Activated T-cell treated with anti-CD3 and anti-CD28 coated beads, Interleukin-2, amount 50 U/mL, for 1 hour (primary cell): ENCODE measurements around the gene PDSS2.

Source experiments
- DNase-seq: peaks from one replicate; pipeline ENCODE4 v3.0.0-alpha.2; 2020

Gene PDSS2

DNA sequence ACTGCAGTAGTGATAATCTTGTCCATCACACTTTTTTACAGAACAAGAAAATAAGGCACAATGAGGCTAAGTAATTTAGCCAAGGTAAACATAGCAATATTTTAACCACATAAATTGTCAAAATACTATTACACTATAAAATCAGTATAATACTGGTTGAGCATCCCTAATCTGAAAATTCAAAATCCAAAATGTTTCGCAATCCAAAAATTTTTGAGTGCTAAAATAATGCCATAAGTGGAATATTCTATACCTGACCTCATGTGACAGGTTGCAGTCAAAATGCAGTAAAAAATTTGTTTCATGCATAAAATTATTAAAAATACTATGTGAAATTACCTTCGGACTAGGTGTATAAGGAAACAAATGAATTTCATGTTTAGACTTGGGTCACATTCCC lies 101.5 kb downstream of the PDSS2 start:
- no peak for DNase-seq

DNA sequence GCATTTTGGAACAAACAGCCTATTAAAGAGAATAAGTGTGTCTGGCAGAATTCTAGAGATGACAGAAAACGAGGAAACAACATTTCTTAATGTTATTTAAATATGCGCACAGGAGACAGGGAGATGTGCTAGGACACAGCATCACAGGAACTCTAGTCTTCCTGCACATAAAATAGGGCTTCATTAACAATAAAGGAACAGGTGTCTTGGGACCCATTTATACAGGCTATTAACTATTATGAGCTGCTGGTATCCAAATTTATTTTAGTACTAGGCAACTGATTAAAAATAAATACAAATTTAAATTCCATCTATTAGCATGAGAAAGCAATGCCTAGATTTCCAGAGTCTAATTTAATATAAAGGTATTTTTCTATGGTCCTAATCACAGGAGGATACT lies 102.3 kb downstream of the PDSS2 start:
- no peak for DNase-seq

DNA sequence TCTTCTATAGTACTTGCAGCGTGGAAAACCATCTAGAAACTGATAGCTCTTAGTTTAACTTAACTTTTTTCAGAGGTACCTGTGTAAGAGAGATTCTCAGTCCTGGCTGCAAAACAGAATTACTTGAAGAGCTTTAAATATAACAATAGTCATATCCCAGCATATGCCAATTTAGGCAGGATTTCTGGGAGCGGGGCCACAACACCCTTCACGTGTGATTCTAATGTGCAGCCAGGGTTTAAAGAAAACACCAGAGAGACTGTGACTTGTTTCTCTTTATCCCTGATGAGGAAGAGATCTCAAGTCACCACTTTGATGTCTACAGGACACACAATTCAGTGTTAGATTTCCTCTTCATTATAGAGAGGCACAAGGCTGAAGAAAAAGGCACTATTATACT lies 103.7 kb downstream of the PDSS2 start:
- DNase-seq = no peak

DNA sequence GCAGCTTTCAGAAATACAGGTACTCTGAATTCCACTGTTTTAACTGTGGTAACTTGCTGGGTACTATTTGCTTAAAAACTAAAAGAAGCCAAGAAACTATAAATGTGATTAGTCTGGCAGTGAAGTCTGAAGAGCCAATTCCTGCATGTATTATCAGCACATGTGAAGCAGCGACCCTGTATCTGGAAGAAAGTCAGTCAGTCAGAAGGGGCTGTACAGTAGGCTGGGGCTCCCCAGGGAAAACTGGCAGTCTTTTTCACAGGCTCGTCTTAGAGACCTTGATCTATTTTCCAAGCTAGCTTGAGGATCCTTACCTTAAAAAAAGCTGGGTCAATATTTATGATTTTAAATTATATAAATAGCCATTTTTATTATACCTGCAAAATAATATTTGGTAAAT lies 104.9 kb downstream of the PDSS2 start:
- no peak for DNase-seq

DNA sequence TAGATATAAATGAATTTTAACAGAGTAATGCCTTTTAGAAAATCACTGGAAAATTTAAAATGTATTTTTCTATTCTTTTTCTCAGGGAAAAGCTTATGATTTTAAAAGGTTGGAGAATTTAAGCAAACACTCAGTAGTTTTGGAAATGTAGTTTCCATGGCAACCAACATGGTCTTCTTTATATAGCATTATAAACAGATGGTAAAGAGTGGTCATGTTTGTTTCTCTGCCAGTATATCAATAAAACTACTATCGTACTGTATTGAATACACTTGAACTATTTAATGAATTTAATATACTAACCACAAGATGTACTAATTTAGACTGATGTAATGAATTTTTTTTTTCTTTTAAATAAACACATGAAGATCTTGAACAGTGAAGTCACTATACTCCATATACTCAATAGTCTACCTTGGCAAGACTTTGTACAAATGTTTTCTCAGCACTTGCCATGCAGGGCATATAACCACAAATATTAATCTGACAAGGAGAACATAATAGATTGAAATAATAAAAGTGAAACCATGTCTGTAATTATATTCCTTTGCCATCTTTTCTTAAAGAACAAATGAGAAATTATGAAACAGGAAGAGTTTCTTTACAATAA lies 105.5 kb downstream of the PDSS2 start:
- no peak for DNase-seq

DNA sequence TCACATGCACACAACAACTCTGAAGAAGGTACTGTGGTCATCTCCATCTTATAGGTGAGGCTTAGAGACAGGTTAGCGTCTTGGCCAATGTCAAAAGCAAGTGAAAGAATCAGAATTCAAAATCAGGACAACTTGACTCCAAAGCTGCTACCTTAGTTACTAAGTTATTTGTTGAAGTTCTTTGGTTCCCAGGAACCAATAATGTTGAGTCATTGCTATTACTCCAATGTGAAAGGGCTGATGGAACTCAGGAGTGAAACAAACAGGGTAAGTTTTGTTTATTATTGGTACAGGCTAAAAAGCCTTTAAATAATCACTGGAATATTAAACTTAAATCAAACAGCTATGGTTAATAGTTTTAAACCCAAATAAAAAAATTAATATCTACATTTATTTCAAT lies 111.1 kb downstream of the PDSS2 start:
- DNase-seq = no peak

DNA sequence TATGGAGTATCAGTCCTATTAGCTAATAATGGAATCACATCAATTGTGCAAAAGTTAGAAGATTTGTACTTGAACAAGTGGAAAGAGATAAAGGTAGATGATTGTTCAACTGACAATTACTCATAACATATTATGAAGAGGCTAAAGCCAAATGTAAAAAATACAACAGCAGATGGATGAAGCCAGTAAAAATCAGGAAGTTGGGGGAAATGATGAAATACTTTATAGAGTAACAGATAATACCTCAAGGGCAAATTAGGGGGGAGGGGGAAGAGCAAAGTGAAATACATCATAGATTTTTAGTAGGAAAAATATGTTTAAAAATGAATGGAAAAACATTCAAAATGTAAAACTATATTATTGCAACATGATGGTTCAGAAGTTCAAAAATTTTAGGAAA lies 114.0 kb downstream of the PDSS2 start:
- no peak for DNase-seq

DNA sequence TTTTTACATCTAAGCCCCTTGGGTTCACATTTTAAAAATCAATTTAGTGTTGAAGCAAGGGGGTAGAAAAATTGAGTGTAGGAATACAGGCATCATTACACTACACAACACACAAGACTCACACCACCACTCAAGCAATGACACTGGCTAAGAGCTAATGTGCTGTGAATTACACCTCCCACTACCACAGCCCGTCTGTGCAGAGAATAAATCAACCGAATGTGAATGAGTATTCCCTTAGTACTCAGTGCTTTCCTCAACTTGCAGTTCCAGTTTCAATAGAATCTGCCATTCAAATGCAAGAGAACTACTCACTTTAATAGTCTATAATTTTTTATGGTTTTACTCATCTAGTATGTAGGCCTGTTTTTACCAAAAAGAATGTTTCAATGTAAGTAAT lies 114.4 kb downstream of the PDSS2 start:
- no peak for DNase-seq

DNA sequence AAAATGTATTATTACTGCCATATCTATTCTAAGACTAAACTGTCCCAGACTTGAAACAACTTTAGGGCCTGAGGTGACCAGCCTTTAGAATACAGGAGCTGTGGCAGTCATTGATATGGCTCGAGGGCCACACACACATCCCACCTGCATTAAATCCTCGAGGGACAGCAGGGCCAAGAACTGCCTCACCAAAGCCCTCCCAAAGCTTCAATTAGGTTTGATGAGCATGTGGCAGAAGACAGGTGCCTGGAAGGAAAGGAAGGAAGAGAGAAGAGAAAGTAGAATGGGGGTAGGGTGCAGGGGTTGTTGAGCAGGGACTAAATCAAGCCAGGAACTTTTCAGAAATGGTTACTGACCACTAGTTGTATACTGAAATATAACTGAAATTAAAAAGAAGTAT lies 115.0 kb downstream of the PDSS2 start:
- DNase-seq = no peak

DNA sequence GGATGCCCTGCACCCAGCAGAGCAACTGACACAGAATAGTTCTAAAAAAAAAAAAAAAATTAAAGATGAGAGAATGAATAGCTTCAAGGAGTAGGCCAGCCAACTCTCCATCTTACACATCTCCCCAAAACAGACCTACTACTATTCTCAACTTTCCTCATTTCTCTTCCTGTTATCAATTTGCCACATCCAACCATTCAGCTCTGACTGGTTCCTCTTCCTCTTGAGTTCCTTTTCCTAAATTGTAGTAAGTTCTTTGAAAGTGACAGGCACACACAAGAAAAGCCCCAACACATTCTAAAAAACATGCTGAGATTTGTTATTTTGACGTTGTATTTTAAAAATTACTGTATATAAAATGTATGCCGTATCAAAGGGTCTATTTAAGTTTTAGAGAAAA lies 117.2 kb downstream of the PDSS2 start:
- no peak for DNase-seq

DNA sequence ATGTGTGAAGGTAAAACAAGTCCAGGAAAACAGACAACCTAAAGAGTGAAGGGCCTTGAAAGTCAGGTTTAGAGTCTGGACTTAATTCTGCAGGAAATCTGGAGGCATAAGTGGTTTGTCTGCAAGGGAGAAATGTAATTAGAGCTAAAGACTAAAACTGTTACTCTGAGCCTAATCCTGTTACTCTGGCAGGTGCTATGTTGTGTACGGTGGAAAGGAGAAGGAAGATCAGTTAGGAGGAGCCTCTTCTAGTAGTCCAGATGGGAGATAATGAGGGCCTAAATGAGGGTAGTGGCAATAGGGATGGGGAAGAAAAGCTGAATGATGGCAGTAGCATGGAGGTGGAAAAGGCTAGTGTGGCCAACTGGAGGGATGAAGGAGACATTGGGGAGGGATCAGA lies 118.5 kb downstream of the PDSS2 start:
- DNase-seq = no peak

DNA sequence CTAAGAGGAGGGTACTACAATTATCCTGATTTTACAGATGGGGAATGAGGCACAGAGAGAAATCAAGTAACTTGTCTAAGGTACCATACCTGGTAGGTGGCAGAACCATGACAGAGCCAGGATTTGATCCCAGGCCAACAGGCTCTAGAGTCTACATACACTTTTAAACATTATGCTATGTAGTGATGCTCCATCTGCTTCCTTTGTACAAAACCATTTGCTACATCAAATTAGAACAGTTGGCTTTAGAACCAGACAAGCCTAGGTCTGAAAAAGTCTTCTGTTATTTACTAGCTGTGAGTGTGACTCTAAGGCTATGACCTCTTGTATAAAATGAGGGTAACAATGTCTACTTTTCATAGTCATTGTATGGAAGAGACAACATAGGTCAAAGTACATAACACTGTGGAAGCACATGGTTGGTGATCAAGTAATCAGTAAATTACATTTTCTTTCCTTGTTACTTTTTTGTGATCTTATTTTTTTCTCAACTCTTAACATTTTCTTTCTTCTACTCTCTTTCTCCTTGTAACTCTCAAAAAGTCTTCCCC lies 122.1 kb downstream of the PDSS2 start:
- no peak for DNase-seq

DNA sequence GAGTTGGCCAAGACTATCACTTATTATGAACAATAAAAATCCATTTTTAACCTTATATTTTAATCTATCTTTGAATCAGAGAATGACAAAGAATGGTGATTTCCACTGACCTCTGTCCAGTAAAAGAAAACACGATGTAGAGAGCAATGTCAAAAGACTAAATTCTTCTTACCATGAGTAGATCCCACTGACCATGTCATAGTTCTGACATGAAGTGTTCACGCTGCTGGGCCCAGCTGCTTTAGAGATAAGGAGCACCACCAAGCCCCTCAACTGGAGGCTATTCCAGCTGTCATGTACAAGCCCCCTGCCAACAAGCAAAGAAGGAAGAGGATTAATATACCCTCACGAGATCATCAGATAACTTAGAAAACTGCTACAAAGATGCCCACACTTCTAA lies 125.3 kb downstream of the PDSS2 start:
- no peak for DNase-seq

DNA sequence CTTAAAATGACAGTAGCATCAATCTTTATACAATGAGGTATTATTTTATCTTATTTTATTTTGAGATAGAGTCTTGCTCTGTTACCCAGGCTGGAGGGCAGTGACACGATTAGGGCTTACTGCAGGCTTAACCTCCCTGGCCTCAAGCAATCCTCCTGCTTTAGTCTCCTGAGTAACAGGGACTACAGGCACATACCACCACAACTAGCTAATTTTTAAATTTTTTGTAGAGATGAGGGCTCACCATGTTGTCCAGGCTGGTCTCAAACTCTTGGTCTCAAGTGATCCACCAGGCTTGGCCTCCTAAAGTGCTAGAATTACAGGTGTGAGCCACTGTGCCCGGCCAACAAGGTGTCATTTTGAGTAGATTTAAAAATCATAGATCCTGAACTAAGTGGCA lies 125.9 kb downstream of the PDSS2 start:
- no peak for DNase-seq

DNA sequence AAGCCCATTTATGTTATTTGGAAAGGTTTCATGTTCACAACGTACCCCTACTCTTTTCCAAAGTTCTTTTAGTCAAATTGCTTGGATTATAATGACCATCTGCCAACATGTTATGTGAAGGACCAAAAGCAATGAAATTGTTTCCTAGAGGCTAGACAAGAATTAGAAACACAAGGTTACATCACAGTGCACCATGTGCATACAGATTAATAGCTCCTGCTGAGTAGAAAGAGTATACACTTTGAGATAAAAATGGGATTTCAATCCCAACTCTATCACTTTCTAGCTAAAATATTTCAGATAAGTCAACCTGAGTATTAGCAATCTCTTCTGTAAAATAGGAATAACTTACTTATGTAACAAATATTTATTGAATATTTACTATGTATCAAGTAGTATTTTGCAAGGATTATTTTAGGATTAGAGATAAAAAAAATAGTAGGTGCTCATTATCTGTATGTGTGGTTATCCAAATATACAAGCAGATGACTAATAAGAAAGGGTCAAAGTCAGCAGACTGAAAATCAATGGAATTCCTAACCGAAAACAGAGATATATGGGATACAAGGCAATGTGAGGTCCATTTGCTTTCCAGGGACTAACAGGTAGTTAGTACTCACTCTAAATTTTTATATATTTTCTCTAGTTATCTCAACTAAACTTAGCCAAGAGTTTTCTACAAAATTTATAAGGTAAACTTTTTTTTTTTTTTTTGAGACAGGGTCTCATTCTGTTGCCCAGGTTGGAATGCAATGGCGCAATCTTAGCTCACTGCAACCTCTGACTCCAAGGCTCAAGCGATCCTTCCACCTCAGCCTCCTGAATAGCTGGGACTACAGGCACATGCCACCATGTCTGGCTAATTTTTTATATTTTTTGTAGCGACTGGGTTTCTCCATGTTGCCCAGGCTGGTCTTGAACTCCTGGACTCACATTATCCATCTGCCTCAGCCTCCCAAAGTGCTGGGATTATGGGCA lies 127.7 kb downstream of the PDSS2 start:
- DNase-seq = no peak

DNA sequence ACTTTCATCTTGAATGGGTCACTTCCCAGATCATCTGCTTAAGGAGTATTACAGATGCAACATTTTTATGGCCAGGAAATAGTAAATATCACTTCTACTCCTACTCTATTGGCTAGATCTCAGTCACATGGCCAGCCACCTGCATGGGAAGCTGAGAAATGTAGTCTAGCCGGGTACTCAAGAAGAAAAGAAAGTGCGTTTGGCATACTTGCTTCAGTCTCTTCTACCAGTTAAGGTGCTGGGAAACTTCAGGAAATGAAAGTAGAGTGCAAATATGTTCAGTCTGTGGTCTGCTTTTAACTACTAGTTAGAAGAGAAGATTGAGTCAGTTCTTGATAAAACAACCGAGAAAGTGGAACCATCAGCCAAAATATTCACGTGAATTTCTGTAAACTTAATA lies 129.2 kb downstream of the PDSS2 start:
- DNase-seq = no peak

DNA sequence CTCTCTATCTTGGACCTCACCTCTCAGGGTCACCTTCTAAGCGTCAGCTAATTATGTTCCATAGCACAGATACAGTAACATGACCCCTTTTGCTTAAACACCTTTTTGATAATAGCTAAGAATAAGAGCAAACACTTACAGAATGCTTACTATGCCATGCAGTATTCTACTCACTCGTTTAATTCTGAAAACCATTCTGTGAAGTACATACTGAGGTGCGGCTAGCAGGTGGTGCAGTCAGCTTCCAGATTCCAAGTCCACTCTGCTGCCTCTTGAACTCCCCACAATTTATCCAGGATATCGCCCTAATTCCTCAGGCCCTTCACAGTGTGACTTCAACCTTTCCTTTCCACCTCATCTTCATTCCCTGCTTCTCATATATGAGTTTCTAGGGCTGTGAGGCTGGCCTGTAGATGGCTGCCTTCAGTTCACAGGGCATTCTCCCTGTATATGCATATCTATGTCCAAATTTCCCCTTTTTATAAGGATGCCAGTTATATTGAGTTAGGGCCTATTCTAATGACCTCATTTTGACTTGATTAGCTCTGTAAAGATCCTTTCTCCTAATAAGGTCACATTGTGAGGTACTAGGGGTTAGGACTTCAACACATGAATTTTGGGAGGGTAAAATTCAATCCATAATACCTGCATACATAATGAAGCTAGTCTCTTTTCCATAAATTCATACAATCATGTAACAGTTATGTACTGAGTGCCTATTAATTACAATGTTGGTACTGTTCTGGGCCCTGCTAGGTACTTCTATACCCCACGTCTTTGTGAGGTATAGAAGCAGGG lies 130.1 kb downstream of the PDSS2 start:
- DNase-seq = no peak

DNA sequence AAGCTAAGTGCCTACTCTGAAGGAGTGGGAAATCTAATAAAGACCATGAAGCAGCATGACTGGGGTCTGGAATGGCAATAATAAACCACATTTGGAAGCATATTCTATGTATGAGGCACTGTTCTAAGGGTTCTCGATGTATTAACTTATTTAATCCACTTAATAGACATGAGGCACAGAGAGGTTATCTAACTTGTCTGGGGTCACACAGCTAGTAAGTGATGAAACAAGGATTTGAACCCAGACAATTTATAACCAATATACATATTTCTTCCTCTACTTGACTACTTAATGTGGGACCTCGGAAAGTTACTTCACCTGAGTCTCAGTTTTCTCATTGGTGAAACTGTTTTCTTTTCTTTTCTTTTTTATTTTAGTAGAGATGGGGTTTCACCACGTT lies 131.3 kb downstream of the PDSS2 start:
- DNase-seq = no peak

DNA sequence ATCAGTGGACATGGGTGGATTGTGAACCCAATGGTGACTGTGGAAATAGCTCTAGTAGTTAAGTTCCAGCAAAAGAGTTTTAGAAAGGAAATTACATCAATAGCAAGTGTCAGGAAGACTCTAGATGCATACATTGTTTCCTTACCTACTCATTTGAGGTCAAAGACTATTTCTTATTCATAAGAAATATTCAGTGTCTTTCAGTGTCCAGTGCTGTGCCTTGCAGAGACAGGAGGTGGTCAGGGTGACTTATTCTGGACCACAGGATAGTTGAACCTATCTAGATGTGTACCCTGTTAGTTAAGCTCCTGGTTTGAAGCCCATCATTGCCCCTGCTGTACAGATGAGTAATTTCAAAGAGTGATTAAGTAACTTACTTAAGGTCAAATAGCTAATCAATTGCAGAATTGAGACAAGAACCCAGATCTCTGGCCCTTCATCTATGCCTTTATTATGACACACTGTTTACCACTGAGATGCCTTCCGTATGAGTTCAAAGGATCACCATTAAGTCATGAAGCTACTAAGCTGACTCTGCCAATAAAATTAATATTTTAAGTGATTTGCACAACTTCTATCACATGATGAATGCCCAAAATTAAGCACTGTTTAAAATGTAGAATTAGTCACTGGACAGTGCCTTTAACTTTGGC lies 136.1 kb downstream of the PDSS2 start:
- DNase-seq = no peak

DNA sequence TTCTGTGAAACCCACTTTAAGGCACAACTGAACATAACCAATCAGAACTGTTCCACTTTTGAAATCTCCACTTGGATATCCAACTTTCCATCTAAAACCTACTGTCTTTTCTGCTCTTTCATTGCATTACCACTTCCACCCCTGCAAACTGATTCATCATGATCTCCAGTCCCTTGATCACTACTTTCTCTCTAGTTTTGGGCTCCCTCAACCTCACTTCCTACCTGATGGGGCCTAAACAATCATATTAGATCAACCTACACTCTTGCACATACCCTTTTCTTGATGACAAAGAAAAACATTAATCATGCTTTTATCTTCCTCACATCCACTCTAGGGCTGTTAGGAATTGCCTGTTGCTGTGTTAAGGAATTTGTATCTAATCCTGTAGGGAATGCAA lies 137.6 kb downstream of the PDSS2 start:
- no peak for DNase-seq

DNA sequence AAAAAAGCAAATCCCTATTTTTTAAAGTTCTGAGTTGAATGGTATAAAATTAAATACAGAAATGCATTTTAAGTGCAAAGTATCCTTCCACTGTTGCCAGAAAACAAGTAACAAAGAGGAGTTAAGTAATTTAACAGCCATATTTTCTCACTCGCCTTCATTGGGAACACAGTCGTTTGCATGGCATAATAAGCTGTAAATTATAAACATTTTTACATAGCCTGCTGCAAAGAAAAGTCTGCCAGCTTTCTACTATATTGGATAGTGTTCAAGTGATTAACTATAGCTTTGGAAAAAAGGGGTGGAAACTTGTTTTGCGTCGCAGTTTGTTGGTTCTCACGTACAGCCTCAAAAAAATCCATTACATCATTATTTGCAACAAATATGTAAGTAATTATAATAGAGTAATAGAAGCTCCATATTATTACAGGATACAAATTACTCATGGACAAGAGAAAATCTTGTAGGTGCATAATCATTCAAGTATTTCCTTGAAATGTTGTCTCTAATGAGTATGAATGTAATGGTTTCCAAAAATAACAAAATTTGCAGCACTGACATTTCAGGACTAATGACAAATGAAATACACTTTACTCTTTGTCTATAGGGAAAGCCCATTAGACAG lies 139.3 kb downstream of the PDSS2 start:
- no peak for DNase-seq

DNA sequence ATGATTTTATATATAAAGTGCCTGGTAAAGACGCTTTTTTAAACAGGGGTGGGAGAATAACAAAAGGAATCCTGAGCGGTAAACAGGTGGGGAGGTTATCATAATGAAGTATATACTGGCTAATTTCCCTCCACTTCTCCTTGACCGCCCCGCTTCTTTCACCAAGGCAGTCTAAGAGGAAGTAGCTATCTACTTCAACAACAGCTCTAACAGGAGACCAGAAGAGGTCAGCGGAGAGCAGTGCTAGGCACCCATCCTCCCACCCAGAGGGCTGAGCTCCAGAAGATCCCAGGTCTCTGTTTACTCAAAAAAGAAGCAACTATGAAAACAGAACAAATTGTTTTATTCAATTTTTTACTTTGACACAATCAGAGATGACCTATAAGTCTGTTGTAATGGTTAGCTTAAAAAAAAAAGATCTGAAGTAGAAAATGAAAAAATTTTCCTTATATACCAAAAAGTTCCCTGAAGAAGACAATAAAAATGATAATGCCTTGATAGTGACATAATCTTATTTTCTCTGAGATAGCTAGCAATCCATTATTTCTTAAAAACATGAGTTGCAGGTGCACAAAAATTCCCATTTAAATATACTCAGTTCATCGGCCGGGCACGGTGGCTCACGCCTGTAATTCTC lies 141.1 kb downstream of the PDSS2 start:
- DNase-seq = no peak
